CD14-positive monocyte (primary cell): ENCODE data around the gene GMDS. TPM values are rescaled to one million over a fixed set of nuclear protein-coding genes. Genes with fewer than 3 reads are reported as not detected.

Experiments used
- DNase-seq, 3 donors: peaks; one replicate each; pipeline ENCODE4 v3.0.0-alpha.2; 2011 to 2022
- H2AFZ ChIP-seq: 2 replicates; pipeline ENCODE4 v1.6.0; 2012; ENCODE audit warnings: mild to moderate bottlenecking, low read depth, low read length, inconsistent platforms; ENCODE audit not compliant: insufficient read depth, poor library complexity, severe bottlenecking
- H3K27ac ChIP-seq, 2 donors: 1 replicate in 1 of 2; 2 replicates in 1 of 2; pipeline ENCODE4 v1.5.1; 2012 to 2013; ENCODE audit warnings: low read length in 2 of 2, control low read depth in 1 of 2, inconsistent platforms in 1 of 2, low read depth in 1 of 2, mild to moderate bottlenecking in 1 of 2
- H3K27me3 ChIP-seq, 2 donors: one replicate each; pipeline versions ENCODE4 v1.6.0 to v1.6.1; 2011 to 2013; ENCODE audit warnings: low read length in 2 of 2; ENCODE audit not compliant: control insufficient read depth in 2 of 2, insufficient read depth in 2 of 2
- H3K36me3 ChIP-seq, 2 donors: replicated peaks in 1 of 2; 1 replicate in 1 of 2; 2 replicates in 1 of 2; pipeline versions ENCODE4 v1.5.1 to v1.6.1; 2012 to 2013; ENCODE audit warnings: low read length in 2 of 2, control low read depth in 1 of 2, inconsistent platforms in 1 of 2, mild to moderate bottlenecking in 1 of 2; ENCODE audit not compliant: insufficient read depth in 2 of 2, control insufficient read depth in 1 of 2
- H3K4me1 ChIP-seq, 2 donors: 1 replicate in 1 of 2; 2 replicates in 1 of 2; pipeline versions ENCODE4 v1.5.1 to v1.6.1; 2012 to 2013; ENCODE audit warnings: low read length in 2 of 2, control low read depth in 1 of 2, inconsistent platforms in 1 of 2, mild to moderate bottlenecking in 1 of 2, moderate library complexity in 1 of 2; ENCODE audit not compliant: insufficient read depth in 2 of 2, control insufficient read depth in 1 of 2
- H3K4me2 ChIP-seq: replicated peaks from 2 replicates; pipeline ENCODE3; 2012; ENCODE audit warnings: low read length, moderate library complexity, mild to moderate bottlenecking; ENCODE audit not compliant: poor library complexity, severe bottlenecking; ENCODE audit errors: extremely low read depth
- H3K4me3 ChIP-seq, 3 experiments: fragments of 200-600 bp in 1 of 3; sonication (generic) in 1 of 3; replicated peaks in 1 of 3; 1 replicate in 2 of 3; 2 replicates in 1 of 3; pipeline ENCODE4 v1.5.1; 2011 to 2013; ENCODE audit warnings: low read length in 3 of 3, mild to moderate bottlenecking in 3 of 3, control low read depth in 2 of 3, low read depth in 2 of 3, inconsistent platforms in 1 of 3, moderate library complexity in 1 of 3
- H3K79me2 ChIP-seq: 2 replicates; pipeline ENCODE4 v1.6.0; 2012; ENCODE audit warnings: mild to moderate bottlenecking, control low read depth, inconsistent platforms, low read length, moderate library complexity; ENCODE audit not compliant: insufficient read depth
- H3K9ac ChIP-seq: 2 replicates; pipeline ENCODE4 v1.6.0; 2017; ENCODE audit warnings: low read length, mild to moderate bottlenecking; ENCODE audit not compliant: insufficient read depth, poor library complexity, severe bottlenecking
- H3K9me3 ChIP-seq, 2 donors: replicated peaks in 1 of 2; 1 replicate in 1 of 2; 2 replicates in 1 of 2; pipeline versions ENCODE4 v1.5.1 to v1.6.1; 2012 to 2013; ENCODE audit warnings: low read length in 2 of 2, control low read depth in 1 of 2; ENCODE audit not compliant: control insufficient read depth in 1 of 2, insufficient read depth in 1 of 2
- H4K20me1 ChIP-seq: 2 replicates; pipeline ENCODE4 v1.6.0; 2012; ENCODE audit warnings: mild to moderate bottlenecking, low read length, control low read depth, moderate library complexity; ENCODE audit not compliant: insufficient read depth
- H3K27ac Mint-ChIP-seq, 7 donors: one replicate each; pipeline ENCODE4 v1.8.0; 2020; ENCODE audit warnings: mild to moderate bottlenecking in 7 of 7, mixed read lengths in 7 of 7, moderate library complexity in 6 of 7, inconsistent platforms in 2 of 7
- H3K27me3 Mint-ChIP-seq, 3 donors: one replicate each; pipeline ENCODE4 v1.8.0; 2021 to 2022; ENCODE audit warnings: low read depth in 3 of 3, mild to moderate bottlenecking in 3 of 3, mixed read lengths in 3 of 3, moderate library complexity in 3 of 3, inconsistent platforms in 1 of 3
- H3K36me3 Mint-ChIP-seq, 2 donors: one replicate each; pipeline ENCODE4 v1.8.0; 2020; ENCODE audit warnings: mixed read lengths in 2 of 2, inconsistent platforms in 1 of 2, mild to moderate bottlenecking in 1 of 2
- H3K4me1 Mint-ChIP-seq: one replicate; pipeline ENCODE4 v1.8.0; 2020; ENCODE audit warnings: mild to moderate bottlenecking, mixed read lengths
- H3K4me3 Mint-ChIP-seq, 2 donors: one replicate each; pipeline ENCODE4 v1.8.0; 2020; ENCODE audit warnings: mild to moderate bottlenecking in 2 of 2, mixed read lengths in 2 of 2, moderate library complexity in 1 of 2
- H3K9me3 Mint-ChIP-seq, 7 donors: one replicate each; pipeline ENCODE4 v1.8.0; 2020 to 2022; ENCODE audit warnings: mixed read lengths in 7 of 7, mild to moderate bottlenecking in 6 of 7, moderate library complexity in 6 of 7, inconsistent platforms in 2 of 7
- CTCF ChIP-seq: fragments of 200-600 bp; IDR thresholded peaks from one replicate; pipeline ENCODE4 v1.8.0; 2022; ENCODE audit warnings: antibody characterized with exemption, mild to moderate bottlenecking
- WGBS: methylation state at CpG from one replicate; pipeline ENCODE4 v1.1.5; 2013; ENCODE audit warnings: missing lambda C conversion rate; ENCODE audit not compliant: insufficient coverage; 5-methylcytosine and 5-hydroxymethylcytosine counted together
- intact Hi-C, 2 donors: fragments of 100-400 bp; cut with micrococcal nuclease; formaldehyde crosslinking; loops; one replicate each; pipeline versions ENCODE4 v1.15.0 to v1.15.1; 2023
- polyA plus RNA-seq, 3 donors: library from polyadenylated mRNA; depleted of rRNA in 1 of 3; unstranded in 2 of 3; stranded (reverse) in 1 of 3; fragments of 300-500 nt in 2 of 3; fragments of >200 nt in 1 of 3; fragmentation: Illumina TruSeq in 2 of 3; gene quantifications; 1 replicate in 2 of 3; 2 replicates in 1 of 3; pipeline ENCODE4 v1.2.3, GENCODE V29; 2012 to 2021

The GMDS gene
- polyA plus RNA-seq, 3 donors = 10.5 to 19.9 (median 17.6) TPM

DNA sequence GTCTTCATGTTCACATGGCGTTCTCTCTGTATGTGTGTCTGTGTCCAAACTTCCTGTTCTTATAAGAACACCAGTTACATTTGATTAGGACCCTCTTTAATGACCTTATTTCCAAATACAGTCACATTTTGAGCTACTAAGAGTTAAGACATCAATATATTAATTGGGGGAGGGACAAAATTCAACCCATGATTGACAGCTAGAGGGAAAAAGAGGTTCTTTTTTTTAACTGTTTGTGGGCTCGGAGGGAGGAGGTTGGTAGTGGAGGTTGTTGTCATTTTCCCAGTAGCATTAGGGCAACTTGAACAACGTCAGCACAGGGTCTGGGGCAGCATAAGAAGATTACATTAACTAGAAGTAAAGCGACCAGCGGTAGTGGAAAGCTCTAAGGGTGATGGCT lies 2.3 kb upstream of the GMDS start:
- no peak for TF ChIP-seq CTCF
- DNase-seq = no peak
- 83% methylated on average over 1 of the region's 5 CpGs for WGBS
- Histone ChIP-seq H3K27me3 (no peaks in the 10 kb centered on the region), H3K4me1 (peaks cover 33 to 37% of the 10 kb centered on the region in 2 donors), H3K36me3 (peaks cover 0 to 5% of the 10 kb centered on the region in 2 donors), H3K4me3 (no peak overlapping the region), H3K79me2 (peaks cover 26% of the 10 kb centered on the region), H3K9me3 (no peaks in the 10 kb centered on the region), H3K27ac (no peak overlapping the region), H3K9ac (no peak overlapping the region), H2AFZ (no peak overlapping the region), H3K4me2 (no peak overlapping the region), H4K20me1 (peaks cover 3% of the 10 kb centered on the region)
- Mint-ChIP-seq H3K36me3 (peaks cover 19 to 22% of the 10 kb centered on the region in 2 donors), H3K9me3 (peaks cover 0 to 4% (median 0%) of the 10 kb centered on the region in 7 donors), H3K27ac (no peak overlapping the region), H3K4me1 (peaks cover 42% of the 10 kb centered on the region), H3K4me3 (no peak overlapping the region), H3K27me3 (peaks cover 3 to 6% (median 3%) of the 10 kb centered on the region in 3 donors)
- intact Hi-C loops = loop anchor here (10.0 kb wide), 4 partner anchors 297 to 633 kb away; partner anchors contain the start of gene WRNIP1 (in 1 of the 2)

GRCh38 chr6:2245877-2246863 lies 765 bp upstream of the GMDS start:
- Histone ChIP-seq H3K9ac (peak overlapping the region; percentile 91), H3K4me1 (peaks cover 33 to 37% of the 10 kb centered on the region in 2 donors), H4K20me1 (peaks cover 3% of the 10 kb centered on the region), H3K4me2 (peak overlapping the region; percentile 95), H3K27ac (peak overlapping the region; percentile 79 to 98), H3K27me3 (no peaks in the 10 kb centered on the region), H2AFZ (peak overlapping the region; percentile 89), H3K9me3 (no peaks in the 10 kb centered on the region), H3K36me3 (no peaks in the 10 kb centered on the region), H3K79me2 (peaks cover 35% of the 10 kb centered on the region), H3K4me3 (peak overlapping the region; percentile 78 to 98 (median 92))
- no peak for TF ChIP-seq CTCF
- H3K27me3 Mint-ChIP-seq = peaks cover 3 to 6% (median 3%) of the 10 kb centered on the region in 3 donors
- peaks cover 0 to 4% (median 0%) of the 10 kb centered on the region in 7 donors for H3K9me3 Mint-ChIP-seq
- peaks cover 10 to 14% of the 10 kb centered on the region in 2 donors for H3K36me3 Mint-ChIP-seq
- peak overlapping the region; percentile 96 to 99 (median 97) for H3K27ac Mint-ChIP-seq
- H3K4me3 Mint-ChIP-seq = peak overlapping the region; percentile 89 to 95
- peak; percentile 25 to 80 (median 52) for DNase-seq
- intact Hi-C loops = loop anchor here (10.0 kb wide), 4 partner anchors 299 to 631 kb away; partner anchors contain the start of gene WRNIP1 (in 1 of the 2)
- peaks cover 42% of the 10 kb centered on the region for H3K4me1 Mint-ChIP-seq
- WGBS = under 1% methylated on average over 22 of the region's 31 CpGs
